ENCODE data around the gene CHMP3. TPM values are rescaled to one million over a fixed set of nuclear protein-coding genes. Genes with fewer than 3 reads are reported as not detected.

The CHMP3 gene
- polyA plus RNA-seq, 1 of the 3 experiments (the other 2 are of a cell fraction), result 75.3 TPM

DNA sequence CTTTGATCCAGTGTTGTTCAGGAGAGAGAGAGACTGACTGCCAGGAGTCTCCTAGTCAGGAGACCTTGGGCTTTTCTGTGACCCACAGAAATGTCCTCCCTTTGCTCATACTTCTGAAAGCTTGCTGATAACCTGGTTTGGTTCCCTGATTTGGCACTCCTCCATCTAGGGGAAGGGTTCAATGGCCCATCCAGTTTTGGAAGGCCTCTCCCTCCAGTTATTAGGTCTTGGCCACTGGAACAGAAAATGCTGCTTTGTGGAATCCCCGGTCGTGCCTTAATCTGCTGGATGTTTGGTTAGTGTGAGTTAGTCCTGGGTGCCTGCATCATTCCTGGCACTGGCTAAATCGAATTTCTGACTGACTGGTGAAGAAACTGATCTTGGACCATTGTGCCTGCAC lies 86.3 kb downstream of the CHMP3 start:
- no peak overlapping the region for H3K4me2 ChIP-seq
- H3K4me3 ChIP-seq (ENCODE audit: low read depth in 2 of 2, low read length in 1 of 2), result no peak overlapping the region
- ChIA-PET POLR2A (no interaction called here), CTCF (no interaction called here)
- peaks cover 0 to 16% of the 10 kb centered on the region in 2 experiments; a peak in 2 of 4 replicates for H3K4me1 ChIP-seq (ENCODE audit: control insufficient read depth in 1 of 2, insufficient read depth in 2 of 2, low read depth in 1 of 2, low read length in 1 of 2)
- DNase-seq, result no peak
- no peaks in the 10 kb centered on the region for H3K9me2 ChIP-seq
- H3K36me3 ChIP-seq (replicated peaks in 1 of 2; ENCODE audit: control insufficient read depth in 1 of 2, insufficient read depth in 2 of 2, low read length in 1 of 2), result peaks cover 72 to 81% of the 10 kb centered on the region in 2 experiments
- 100% methylated on average over 2 of the region's 3 CpGs for WGBS (ENCODE audit: low lambda C conversion rate)
- H3K9ac ChIP-seq, result no peak overlapping the region
- peaks cover 22% of the 10 kb centered on the region for H4K20me1 ChIP-seq (ENCODE audit: insufficient read depth)
- no peaks in the 10 kb centered on the region for H3K27me3 ChIP-seq (ENCODE audit: insufficient read depth)
- no peaks in the 10 kb centered on the region for H3K9me3 ChIP-seq
- TF ChIP-seq SMC3 (IDR thresholded peaks at IDR 0.05; ENCODE audit: low read depth, low read length), result no peak
- TF ChIP-seq MXI1 (IDR thresholded peaks at IDR 0.05; ENCODE audit: low read depth, low read length), result no peak
- no peak for TF ChIP-seq RFX5 (IDR thresholded peaks at IDR 0.05; ENCODE audit: low read length)
- no peak for TF ChIP-seq NFIC (IDR thresholded peaks at IDR 0.05; ENCODE audit: borderline replicate concordance)
- TF ChIP-seq CHD2 (IDR thresholded peaks at IDR 0.05; ENCODE audit: low read length, partially characterized antibody), result no peak
- TF ChIP-seq JUND (IDR thresholded peaks at IDR 0.05), result no peak
- TF ChIP-seq, protein P1, sequence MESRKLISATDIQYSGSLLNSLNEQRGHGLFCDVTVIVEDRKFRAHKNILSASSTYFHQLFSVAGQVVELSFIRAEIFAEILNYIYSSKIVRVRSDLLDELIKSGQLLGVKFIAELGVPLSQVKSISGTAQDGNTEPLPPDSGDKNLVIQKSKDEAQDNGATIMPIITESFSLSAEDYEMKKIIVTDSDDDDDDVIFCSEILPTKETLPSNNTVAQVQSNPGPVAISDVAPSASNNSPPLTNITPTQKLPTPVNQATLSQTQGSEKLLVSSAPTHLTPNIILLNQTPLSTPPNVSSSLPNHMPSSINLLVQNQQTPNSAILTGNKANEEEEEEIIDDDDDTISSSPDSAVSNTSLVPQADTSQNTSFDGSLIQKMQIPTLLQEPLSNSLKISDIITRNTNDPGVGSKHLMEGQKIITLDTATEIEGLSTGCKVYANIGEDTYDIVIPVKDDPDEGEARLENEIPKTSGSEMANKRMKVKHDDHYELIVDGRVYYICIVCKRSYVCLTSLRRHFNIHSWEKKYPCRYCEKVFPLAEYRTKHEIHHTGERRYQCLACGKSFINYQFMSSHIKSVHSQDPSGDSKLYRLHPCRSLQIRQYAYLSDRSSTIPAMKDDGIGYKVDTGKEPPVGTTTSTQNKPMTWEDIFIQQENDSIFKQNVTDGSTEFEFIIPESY (IDR thresholded peaks at IDR 0.05; ENCODE audit: borderline replicate concordance, low read depth), result no peak
- TF ChIP-seq, protein P2, sequence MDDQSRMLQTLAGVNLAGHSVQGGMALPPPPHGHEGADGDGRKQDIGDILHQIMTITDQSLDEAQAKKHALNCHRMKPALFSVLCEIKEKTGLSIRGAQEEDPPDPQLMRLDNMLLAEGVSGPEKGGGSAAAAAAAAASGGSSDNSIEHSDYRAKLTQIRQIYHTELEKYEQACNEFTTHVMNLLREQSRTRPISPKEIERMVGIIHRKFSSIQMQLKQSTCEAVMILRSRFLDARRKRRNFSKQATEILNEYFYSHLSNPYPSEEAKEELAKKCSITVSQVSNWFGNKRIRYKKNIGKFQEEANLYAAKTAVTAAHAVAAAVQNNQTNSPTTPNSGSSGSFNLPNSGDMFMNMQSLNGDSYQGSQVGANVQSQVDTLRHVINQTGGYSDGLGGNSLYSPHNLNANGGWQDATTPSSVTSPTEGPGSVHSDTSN (IDR thresholded peaks at IDR 0.05), result no peak
- no peak for TF ChIP-seq GABPA (IDR thresholded peaks at IDR 0.05; ENCODE audit: low read depth)
- H2AFZ ChIP-seq (ENCODE audit: low read depth), result no peak overlapping the region
- H3K27ac ChIP-seq (ENCODE audit: low read depth in 2 of 2, low read length in 1 of 2), result no peak overlapping the region
- peaks cover 10% of the 10 kb centered on the region for H3K79me2 ChIP-seq (ENCODE audit: insufficient read depth)
- H3F3A ChIP-seq (replicated peaks; ENCODE audit: insufficient read depth), result peaks cover 23% of the 10 kb centered on the region

DNA sequence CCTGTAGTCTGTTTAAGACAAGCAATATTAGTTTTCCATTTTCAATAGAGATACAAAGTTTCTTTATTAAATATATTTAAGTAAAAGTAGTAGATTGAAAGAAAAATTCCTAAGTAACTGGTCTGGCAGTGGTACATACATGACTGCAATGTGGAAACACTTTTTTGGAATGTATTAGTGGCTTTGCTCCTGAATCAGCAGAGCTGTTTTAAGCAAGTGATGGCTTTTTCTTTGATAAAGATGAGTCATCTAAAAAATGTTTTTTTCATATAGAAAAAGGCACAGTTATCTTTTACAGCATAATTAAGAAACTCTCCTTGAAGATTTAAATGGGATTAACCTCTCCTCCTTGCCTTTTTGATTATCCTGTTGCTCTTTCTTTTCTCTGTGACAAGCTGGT lies 87.2 kb downstream of the CHMP3 start:
- no peak for DNase-seq
- CTCF ChIA-PET, result interaction anchor here (1.4 kb wide), 1 partner anchor 289 kb away, joined by 5 read pairs; no protein-coding TSS in a partner anchor

More for the DNA sequence above, 87.2 kb downstream of the CHMP3 start:
- POLR2A ChIA-PET, result interaction anchor here (0.6 kb wide), 1 partner anchor 368 kb away, joined by 5 read pairs; no protein-coding TSS in a partner anchor
- Histone ChIP-seq H4K20me1 (ENCODE audit: insufficient read depth) (peaks cover 22% of the 10 kb centered on the region), H3K4me3 (ENCODE audit: low read depth in 2 of 2, low read length in 1 of 2) (no peak overlapping the region), H3K9me2 (no peaks in the 10 kb centered on the region), H3K9ac (no peak overlapping the region), H3K9me3 (no peaks in the 10 kb centered on the region), H3K4me1 (ENCODE audit: control insufficient read depth in 1 of 2, insufficient read depth in 2 of 2, low read depth in 1 of 2, low read length in 1 of 2) (peaks cover 0 to 16% of the 10 kb centered on the region in 2 experiments; a peak in 2 of 4 replicates), H3K36me3 (replicated peaks in 1 of 2; ENCODE audit: control insufficient read depth in 1 of 2, insufficient read depth in 2 of 2, low read length in 1 of 2) (peaks cover 69 to 80% of the 10 kb centered on the region in 2 experiments), H3K27ac (ENCODE audit: low read depth in 2 of 2, low read length in 1 of 2) (peak overlapping the region in 1 of 2 experiments; percentile 47; a peak in 1 of 4 replicates), H3K27me3 (ENCODE audit: insufficient read depth) (no peaks in the 10 kb centered on the region), H2AFZ (ENCODE audit: low read depth) (no peak overlapping the region), H3K4me2 (no peak overlapping the region), H3K79me2 (ENCODE audit: insufficient read depth) (peaks cover 15% of the 10 kb centered on the region), H3F3A (replicated peaks; ENCODE audit: insufficient read depth) (peaks cover 23% of the 10 kb centered on the region)
- TF ChIP-seq FOSL2 (IDR thresholded peaks at IDR 0.05; ENCODE audit: borderline replicate concordance, low read depth) (peak; percentile 34; the same call in 1 of the 2 replicates), JUND (IDR thresholded peaks at IDR 0.05) (no peak)
- TF ChIP-seq, protein P3, sequence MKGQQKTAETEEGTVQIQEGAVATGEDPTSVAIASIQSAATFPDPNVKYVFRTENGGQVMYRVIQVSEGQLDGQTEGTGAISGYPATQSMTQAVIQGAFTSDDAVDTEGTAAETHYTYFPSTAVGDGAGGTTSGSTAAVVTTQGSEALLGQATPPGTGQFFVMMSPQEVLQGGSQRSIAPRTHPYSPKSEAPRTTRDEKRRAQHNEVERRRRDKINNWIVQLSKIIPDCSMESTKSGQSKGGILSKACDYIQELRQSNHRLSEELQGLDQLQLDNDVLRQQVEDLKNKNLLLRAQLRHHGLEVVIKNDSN (IDR thresholded peaks at IDR 0.05; ENCODE audit: borderline replicate concordance, low read depth), result no peak
